ENCODE data around the gene CACNA1A. TPM values are rescaled to one million over a fixed set of nuclear protein-coding genes. Genes with fewer than 3 reads are reported as not detected.

CACNA1A gene
- total RNA-seq, 1 donor from 2014 or later = 190 TPM

DNA sequence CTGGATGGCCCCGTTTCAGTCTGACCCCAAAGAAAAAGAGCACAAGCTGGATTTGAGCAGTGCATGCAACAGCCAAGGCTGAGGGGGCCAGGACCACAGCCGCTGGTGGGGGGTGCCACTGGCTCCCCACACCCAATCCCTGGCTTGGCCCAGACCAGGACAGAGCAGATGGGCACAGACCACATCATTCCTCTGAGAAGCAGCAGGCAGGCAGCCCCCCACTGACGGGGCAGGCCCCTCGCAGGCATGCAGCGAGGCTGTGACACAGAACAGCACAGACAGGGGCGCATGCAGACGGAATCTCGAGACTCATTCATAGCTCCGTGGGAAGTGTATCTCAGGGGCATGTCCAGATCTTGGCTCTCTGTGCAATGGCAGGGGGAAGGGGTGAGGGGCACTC lies 281.2 kb downstream of the CACNA1A start:
- H3K27me3 Mint-ChIP-seq (ENCODE audit: unreplicated experiment) = peaks cover 11% of the 10 kb centered on the region
- no peak for DNase-seq
- H3K4me1 Mint-ChIP-seq (ENCODE audit: low read depth, unreplicated experiment) = peaks cover 1% of the 10 kb centered on the region
- peaks cover 8% of the 10 kb centered on the region for H3K36me3 Mint-ChIP-seq (ENCODE audit: unreplicated experiment)
- TF ChIP-seq, protein P1, sequence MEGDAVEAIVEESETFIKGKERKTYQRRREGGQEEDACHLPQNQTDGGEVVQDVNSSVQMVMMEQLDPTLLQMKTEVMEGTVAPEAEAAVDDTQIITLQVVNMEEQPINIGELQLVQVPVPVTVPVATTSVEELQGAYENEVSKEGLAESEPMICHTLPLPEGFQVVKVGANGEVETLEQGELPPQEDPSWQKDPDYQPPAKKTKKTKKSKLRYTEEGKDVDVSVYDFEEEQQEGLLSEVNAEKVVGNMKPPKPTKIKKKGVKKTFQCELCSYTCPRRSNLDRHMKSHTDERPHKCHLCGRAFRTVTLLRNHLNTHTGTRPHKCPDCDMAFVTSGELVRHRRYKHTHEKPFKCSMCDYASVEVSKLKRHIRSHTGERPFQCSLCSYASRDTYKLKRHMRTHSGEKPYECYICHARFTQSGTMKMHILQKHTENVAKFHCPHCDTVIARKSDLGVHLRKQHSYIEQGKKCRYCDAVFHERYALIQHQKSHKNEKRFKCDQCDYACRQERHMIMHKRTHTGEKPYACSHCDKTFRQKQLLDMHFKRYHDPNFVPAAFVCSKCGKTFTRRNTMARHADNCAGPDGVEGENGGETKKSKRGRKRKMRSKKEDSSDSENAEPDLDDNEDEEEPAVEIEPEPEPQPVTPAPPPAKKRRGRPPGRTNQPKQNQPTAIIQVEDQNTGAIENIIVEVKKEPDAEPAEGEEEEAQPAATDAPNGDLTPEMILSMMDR (IDR thresholded peaks at IDR 0.05; ENCODE audit: partially characterized antibody, unreplicated experiment) = no peak
- H3K27ac Mint-ChIP-seq (ENCODE audit: unreplicated experiment) = no peak overlapping the region
- H3K9me3 Mint-ChIP-seq (ENCODE audit: unreplicated experiment) = peaks cover 9% of the 10 kb centered on the region
- H3K4me3 Mint-ChIP-seq (ENCODE audit: unreplicated experiment) = no peak overlapping the region

DNA sequence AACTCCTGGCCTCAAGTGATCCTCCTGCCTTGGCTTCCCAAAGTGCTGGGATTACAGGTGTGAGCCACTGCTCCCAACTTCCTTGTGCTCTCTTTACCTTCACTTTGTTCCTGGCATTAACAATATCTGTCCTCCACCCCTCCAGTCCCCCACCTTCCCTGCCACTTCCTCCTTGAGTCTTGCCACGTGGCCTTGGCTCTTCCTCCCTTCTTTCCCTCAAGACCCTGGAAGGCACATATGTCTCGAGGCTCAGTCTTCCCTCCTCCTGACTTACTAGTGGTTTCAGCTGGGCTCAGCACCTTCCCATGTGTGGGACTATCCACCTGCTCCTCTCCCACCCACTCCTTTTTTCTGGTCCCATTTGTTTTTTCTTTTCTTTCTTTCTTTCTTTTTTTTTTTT lies 285.4 kb downstream of the CACNA1A start:
- TF ChIP-seq, protein P1 (IDR thresholded peaks at IDR 0.05; ENCODE audit: partially characterized antibody, unreplicated experiment) = no peak
- no peak for DNase-seq
- H3K27me3 Mint-ChIP-seq (ENCODE audit: unreplicated experiment) = peaks cover 13% of the 10 kb centered on the region
- H3K4me3 Mint-ChIP-seq (ENCODE audit: unreplicated experiment) = no peak overlapping the region
- H3K9me3 Mint-ChIP-seq (ENCODE audit: unreplicated experiment) = peaks cover 7% of the 10 kb centered on the region
- no peak overlapping the region for H3K27ac Mint-ChIP-seq (ENCODE audit: unreplicated experiment)
- peaks cover 4% of the 10 kb centered on the region for H3K36me3 Mint-ChIP-seq (ENCODE audit: unreplicated experiment)
- peaks cover 4% of the 10 kb centered on the region for H3K4me1 Mint-ChIP-seq (ENCODE audit: low read depth, unreplicated experiment)

DNA sequence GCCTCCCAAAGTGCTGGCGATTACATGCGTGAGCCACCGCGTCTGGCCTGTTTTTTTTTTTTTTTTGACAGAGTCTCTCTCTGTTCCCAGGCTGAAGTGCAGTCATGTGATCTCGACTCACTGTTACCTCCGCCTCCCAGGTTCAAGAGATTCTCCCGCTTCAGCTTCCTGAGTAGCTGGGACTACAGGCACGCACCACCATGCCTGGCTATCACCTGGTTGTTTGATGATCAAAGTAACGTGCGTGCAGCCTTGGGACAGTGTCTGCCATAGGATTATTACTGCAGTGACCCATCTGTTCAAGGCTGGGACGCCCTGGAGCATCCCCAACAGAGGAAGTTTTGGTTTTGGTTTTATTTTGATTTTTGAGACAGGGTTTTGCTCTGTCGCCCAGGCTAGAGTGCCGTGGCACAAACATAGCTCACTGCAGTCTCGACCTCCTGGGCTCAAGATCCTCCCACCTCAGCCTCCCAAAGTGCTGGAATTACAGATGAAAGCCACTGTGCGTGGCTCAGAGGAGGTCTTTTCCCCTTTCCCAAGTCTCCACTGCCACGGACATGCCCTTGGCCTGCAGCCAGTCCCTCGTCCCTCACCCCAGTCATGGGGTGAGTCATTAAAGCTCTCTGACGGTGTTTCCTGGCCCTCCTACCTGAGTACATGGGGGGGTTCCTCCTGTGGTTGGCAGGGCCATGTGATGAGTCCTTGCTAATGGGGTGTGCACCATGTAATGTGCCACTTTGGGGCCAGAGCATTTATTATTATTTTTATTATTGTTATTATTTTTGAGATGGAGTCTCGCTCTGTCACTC lies 290.5 kb downstream of the CACNA1A start:
- H3K4me1 Mint-ChIP-seq (ENCODE audit: low read depth, unreplicated experiment) = peaks cover 7% of the 10 kb centered on the region
- peaks cover 16% of the 10 kb centered on the region for H3K9me3 Mint-ChIP-seq (ENCODE audit: unreplicated experiment)
- peaks cover 8% of the 10 kb centered on the region for H3K27me3 Mint-ChIP-seq (ENCODE audit: unreplicated experiment)
- H3K4me3 Mint-ChIP-seq (ENCODE audit: unreplicated experiment) = no peak overlapping the region
- peaks cover 1% of the 10 kb centered on the region for H3K36me3 Mint-ChIP-seq (ENCODE audit: unreplicated experiment)
- DNase-seq = no peak
- TF ChIP-seq, protein P1 (IDR thresholded peaks at IDR 0.05; ENCODE audit: partially characterized antibody, unreplicated experiment) = no peak
- no peak overlapping the region for H3K27ac Mint-ChIP-seq (ENCODE audit: unreplicated experiment)

DNA sequence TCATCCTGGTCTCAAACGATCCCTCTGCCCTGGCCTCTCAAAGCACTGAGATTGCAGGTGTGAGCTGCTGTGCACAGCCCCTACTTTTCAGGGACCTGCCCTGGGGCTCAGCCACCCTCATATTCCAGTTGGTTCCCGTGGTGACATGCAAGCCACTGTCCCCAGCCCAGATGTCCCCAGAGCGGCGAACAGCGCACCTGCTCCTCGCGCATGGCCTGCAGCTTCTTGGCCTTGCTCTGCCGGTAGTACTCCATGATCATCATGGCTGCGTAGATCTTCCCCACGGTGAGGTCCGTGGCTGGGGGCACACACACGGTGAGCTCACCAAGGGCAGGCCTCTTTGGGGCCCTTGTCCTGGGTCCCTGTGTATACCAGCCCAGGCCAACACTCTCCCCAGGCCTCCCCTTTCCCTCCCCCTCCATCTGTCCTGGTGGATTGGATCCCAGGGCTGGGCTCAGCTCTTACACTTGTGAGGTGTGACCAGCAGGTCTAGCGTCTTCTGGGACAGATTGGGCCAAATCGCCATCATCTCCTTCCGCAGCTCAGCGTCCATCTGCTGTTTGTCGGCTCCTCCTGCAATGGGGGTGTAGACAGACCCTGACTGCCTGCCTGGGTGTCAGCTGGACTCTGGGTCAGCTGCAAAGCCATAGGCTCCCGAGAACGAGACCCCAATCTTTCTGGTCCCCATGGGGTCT lies 292.1 kb downstream of the CACNA1A start:
- TF ChIP-seq, protein P1 (IDR thresholded peaks at IDR 0.05; ENCODE audit: partially characterized antibody, unreplicated experiment) = no peak
- peak; percentile 36 for DNase-seq
- Mint-ChIP-seq H3K4me1 (ENCODE audit: low read depth, unreplicated experiment) (peaks cover 7% of the 10 kb centered on the region), H3K9me3 (ENCODE audit: unreplicated experiment) (peaks cover 15% of the 10 kb centered on the region), H3K27me3 (ENCODE audit: unreplicated experiment) (peaks cover 5% of the 10 kb centered on the region), H3K4me3 (ENCODE audit: unreplicated experiment) (no peak overlapping the region), H3K27ac (ENCODE audit: unreplicated experiment) (peak overlapping the region; percentile 73), H3K36me3 (ENCODE audit: unreplicated experiment) (no peaks in the 10 kb centered on the region)
